K562 (cell line): ENCODE results near the gene RAB5B. TPM values are rescaled to one million over a fixed set of nuclear protein-coding genes. Genes with fewer than 3 reads are reported as not detected.

Experiments
- ATAC-seq: fragments of 200-7000 bp; cut with Tn5 transposase; 3 replicates; pipeline ENCODE4 v1.9.1; 2020; ENCODE audit warnings: moderate library complexity
- BruUV-seq: library from RNA; stranded (reverse); fragments of 400-500 nt; replicated peaks from 2 replicates; lab custom pipeline; 2021; lab: Mats Ljungman, UMichigan
- CTCF ChIA-PET: fragments of 300-600 bp; formaldehyde crosslinking; extraction: SDS; loops from one replicate; lab custom pipeline; 2021; ENCODE audit warnings: low intra/inter-chr PET ratio; lab: Yijun Ruan, JAX
- POLR2A ChIA-PET: fragments of 300-600, 350-650 bp; sonication (Branson Sonifier 250); formaldehyde crosslinking; extraction: SDS; loops from one replicate; lab custom pipeline; 2021; ENCODE audit warnings: antibody characterized with exemption, inconsistent platforms; lab: Yijun Ruan, JAX
- DNase-seq, 4 experiments: peaks; one replicate each; pipeline versions ENCODE4 v3.0.0 to v3.0.0-alpha.2; 2011 to 2018; ENCODE audit warnings: low spot score in 3 of 4, mixed read lengths in 3 of 4; ENCODE audit errors: extremely low read depth in 1 of 4
- FAIRE-seq: peaks from 2 replicates; lab custom pipeline; 2011; peaks lifted over from hg19 to GRCh38; lab: Jason Lieb, UNC
- H2AFZ ChIP-seq: 2 replicates; pipeline ENCODE4 v1.6.0; 2011; ENCODE audit warnings: low read depth, low read length, control low read depth, inconsistent platforms
- H3K27ac ChIP-seq: fragments of 200-600 bp; 3 replicates; pipeline ENCODE4 v1.8.0; 2011; ENCODE audit warnings: low read depth, mild to moderate bottlenecking, control low read depth, inconsistent platforms, low read length, moderate library complexity, mixed read lengths; ENCODE audit errors: extremely low read depth
- H3K27me3 ChIP-seq, 2 experiments: fragments of 300-600 bp in 1 of 2; 2 replicates in 1 of 2; 3 replicates in 1 of 2; pipeline versions ENCODE4 v1.6.0 to v1.8.0; 2011; ENCODE audit warnings: inconsistent platforms in 2 of 2, low read length in 2 of 2, mild to moderate bottlenecking in 1 of 2, mixed read lengths in 1 of 2, moderate library complexity in 1 of 2; ENCODE audit not compliant: control insufficient read depth in 2 of 2, insufficient read depth in 2 of 2
- H3K36me3 ChIP-seq: fragments of 300-600 bp; 3 replicates; pipeline ENCODE4 v1.8.0; 2011; ENCODE audit warnings: mild to moderate bottlenecking, low read length, inconsistent platforms; ENCODE audit not compliant: control insufficient read depth, insufficient read depth
- H3K4me1 ChIP-seq, 2 experiments: fragments of 200-600 bp in 1 of 2; replicated peaks in 1 of 2; 2 replicates in 1 of 2; 3 replicates in 1 of 2; pipeline versions ENCODE4 v1.5.1 to v1.8.0; 2011; ENCODE audit warnings: inconsistent platforms in 2 of 2, low read length in 2 of 2, mild to moderate bottlenecking in 1 of 2, mixed read lengths in 1 of 2, moderate library complexity in 1 of 2; ENCODE audit not compliant: control insufficient read depth in 2 of 2, insufficient read depth in 2 of 2
- H3K4me2 ChIP-seq: 2 replicates; pipeline ENCODE4 v1.6.1; 2011; ENCODE audit warnings: low read length, control low read depth, inconsistent platforms, mixed read lengths; ENCODE audit not compliant: insufficient read depth
- H3K4me3 ChIP-seq: fragments of 200-600 bp; sonication (generic), shearing (Covaris generic); 2 replicates; pipeline ENCODE4 v1.5.1; 2016; ENCODE audit warnings: control low read depth, inconsistent platforms
- H3K79me2 ChIP-seq: fragments of 200-600 bp; 3 replicates; pipeline ENCODE4 v1.8.0; 2011; ENCODE audit warnings: low read length, inconsistent platforms; ENCODE audit not compliant: control insufficient read depth, insufficient read depth
- H3K9ac ChIP-seq, 2 experiments: 2 replicates each; pipeline versions ENCODE4 v1.6.0 to v1.6.1; 2011; ENCODE audit warnings: low read depth in 2 of 2, low read length in 2 of 2, control low read depth in 1 of 2, inconsistent platforms in 1 of 2, mild to moderate bottlenecking in 1 of 2, mixed read lengths in 1 of 2; ENCODE audit not compliant: insufficient read depth in 1 of 2
- H3K9me1 ChIP-seq: one replicate; pipeline ENCODE4 v1.6.0; 2011; ENCODE audit warnings: inconsistent platforms, mild to moderate bottlenecking, low read length, moderate library complexity; ENCODE audit not compliant: control insufficient read depth, insufficient read depth
- H3K9me3 ChIP-seq: replicated peaks from 2 replicates; pipeline ENCODE4 v1.5.1; 2011; ENCODE audit warnings: low read depth, low read length, inconsistent platforms; ENCODE audit not compliant: control insufficient read depth, insufficient read depth
- H4K20me1 ChIP-seq: replicated peaks from 2 replicates; pipeline ENCODE4 v1.6.1; 2011; ENCODE audit warnings: low read length, inconsistent platforms, mixed read lengths; ENCODE audit not compliant: control insufficient read depth, insufficient read depth
- ESRRA ChIP-seq: fragments of 450-650 bp; IDR thresholded peaks from 2 replicates; pipeline ENCODE4 v1.6.1; 2014; ENCODE audit warnings: low read depth, mild to moderate bottlenecking, moderate library complexity, borderline replicate concordance
- JUNB ChIP-seq: fragments of 450-650 bp; formaldehyde crosslinking; conservative IDR thresholded peaks from 2 replicates; pipeline ENCODE4 v1.4.0; 2020; ENCODE audit warnings: mild to moderate bottlenecking
- KDM5B ChIP-seq: fragments of 200-600 bp; sonication (generic); IDR thresholded peaks from 2 replicates; pipeline ENCODE4 v1.6.1; 2012; ENCODE audit warnings: low read depth, mild to moderate bottlenecking, moderate library complexity, low read length, control low read depth, inconsistent platforms; ENCODE audit not compliant: insufficient replicate concordance
- KLF6 ChIP-seq: fragments of 250-450 bp; sonication (Bioruptor Pico); IDR thresholded peaks from 2 replicates; pipeline ENCODE4 v1.4.0; 2020; ENCODE audit warnings: mild to moderate bottlenecking, moderate library complexity, borderline replicate concordance
- THAP7 ChIP-seq: fragments of 250-450 bp; sonication (Bioruptor Pico); IDR thresholded peaks from 2 replicates; pipeline ENCODE4 v1.5.0; 2021
- TRIM25 ChIP-seq: fragments of 450-650 bp; IDR thresholded peaks from 2 replicates; pipeline ENCODE4 v1.7.0; 2016; ENCODE audit warnings: borderline replicate concordance
- ZNF518B ChIP-seq: fragments of 250-450 bp; sonication (Bioruptor Pico); IDR thresholded peaks from 2 replicates; pipeline ENCODE4 v1.5.0; 2021; ENCODE audit warnings: mild to moderate bottlenecking, moderate library complexity
- ZNF592 ChIP-seq: fragments of 450-650 bp; IDR thresholded peaks from 2 replicates; pipeline ENCODE4 v1.6.1; 2017; ENCODE audit warnings: antibody characterized with exemption, mild to moderate bottlenecking
- WGBS: fragments of 100-300 bp; shearing (Covaris generic); methylation state at CpG from one replicate; pipeline ENCODE4 v1.1.6; 2016; ENCODE audit warnings: low coverage, mixed read lengths; ENCODE audit not compliant: insufficient coverage; ENCODE audit errors: missing lambda C conversion rate; 5-methylcytosine and 5-hydroxymethylcytosine counted together
- in situ Hi-C: fragments of 300-500 bp; cut with MboI; formaldehyde crosslinking; loops from 4 replicates; pipeline ENCODE4 v1.15.0; 2018; ENCODE audit warnings: inconsistent platforms, mixed read lengths
- intact Hi-C: fragments of 100-400 bp; cut with micrococcal nuclease; formaldehyde crosslinking; loops from 2 replicates; pipeline ENCODE4 v1.14.2; 2022
- polyA plus RNA-seq, 8 experiments: library from polyadenylated mRNA; depleted of rRNA in 4 of 8; stranded (reverse) in 5 of 8; unstranded in 3 of 8; fragments of >200 nt; fragmentation: Nextera tagmentation in 2 of 8; fragmentation: Illumina TruSeq in 1 of 8; extraction: Ambion mirVana in 2 of 8; extraction: Trizol in 1 of 8; gene quantifications; 2 replicates each; pipeline versions ENCODE4 v1.2.1 to v1.2.3, GENCODE V29; 2011 to 2014; ENCODE audit warnings: inconsistent platforms in 1 of 8, missing spikeins in 1 of 8
- total RNA-seq, 7 experiments: library from RNA; depleted of rRNA in 6 of 7; stranded (reverse); fragments of >200 nt in 6 of 7; fragmentation: Illumina TruSeq in 2 of 7; extraction: Trizol in 2 of 7; gene quantifications; 2 replicates each; pipeline versions ENCODE4 v1.2.1 to v1.2.3, GENCODE V29; 2011 to 2021; ENCODE audit warnings: low replicate concordance in 1 of 7

The RAB5B gene
- total and polyA plus RNA-seq, 9 of the 15 experiments (the other 6 are each of a cell fraction or from before 2014, with no cell fraction given), result 6.8 to 73.8 (median 25.2) TPM

GRCh38 chr12:55934773-55935172 lies 39.1 kb upstream of the RAB5B start:
- H2AFZ ChIP-seq, result no peak overlapping the region
- no peaks in the 10 kb centered on the region; a peak in 1 of 5 replicates for H3K27me3 ChIP-seq
- no peaks in the 10 kb centered on the region for H3K9me3 ChIP-seq
- H3K4me1 ChIP-seq, result peaks cover 19 to 22% of the 10 kb centered on the region in 2 experiments; a peak in 4 of 5 replicates
- ChIA-PET POLR2A (interaction anchor here (0.8 to 1.2 kb wide), 3 partner anchors 19 to 122 kb away, joined by 3 to 6 read pairs (median 4); no protein-coding TSS in a partner anchor), CTCF (no interaction called here)
- DNase-seq (no peak), FAIRE-seq (no peak), ATAC-seq (no peak)
- 27% methylated on average over 1 of the region's 1 CpG for WGBS
- in situ Hi-C loops, result no loop called here
- H3K36me3 ChIP-seq, result no peaks in the 10 kb centered on the region
- TF ChIP-seq KLF6 (no peak), KDM5B (no peak), ESRRA (no peak), THAP7 (CRISPR knock-in tag) (no peak), JUNB (no peak), TRIM25 (no peak), ZNF592 (no peak), ZNF518B (CRISPR knock-in tag) (no peak)
- H3K4me3 ChIP-seq, result no peak overlapping the region
- no peak overlapping the region for H3K9ac ChIP-seq
- H3K9me1 ChIP-seq, result no peaks in the 10 kb centered on the region
- no peaks in the 10 kb centered on the region for H4K20me1 ChIP-seq
- no TSS peak for BruUV-seq
- H3K27ac ChIP-seq, result no peak overlapping the region
- intact Hi-C loops, result no loop called here
- H3K4me2 ChIP-seq, result no peak overlapping the region
- H3K79me2 ChIP-seq, result no peaks in the 10 kb centered on the region
